Left lobe of liver (tissue), 2 donors: ENCODE data around the gene EDRF1. TPM values are rescaled to one million over a fixed set of nuclear protein-coding genes. Genes with fewer than 3 reads are reported as not detected.
"Not testable (repeated sequence)": the region's sequence is repeated elsewhere in the genome, so short reads cannot be mapped to it uniquely, and the experiment has no call there.

Source experiments
- ATAC-seq: fragments of 200-7000 bp; cut with Tn5 transposase; one replicate; pipeline ENCODE4 v1.9.1; 2020; ENCODE audit warnings: mild to moderate bottlenecking, moderate library complexity
- DNase-seq: peaks from one replicate; pipeline ENCODE4 v3.0.0-alpha.2; 2020; ENCODE audit warnings: low spot score
- total RNA-seq: library from RNA; stranded (reverse); gene quantifications from one replicate; pipeline ENCODE4 v1.2.1, GENCODE V29; 2021
- donor health status: DM: no; HTN: no; CAD: no; lungs with moderate emphysema.
- donor health status: DM: no; HTN: yes; CAD: no.

The EDRF1 gene
- total RNA-seq, 1 donor from 2014 or later, result 5.7 TPM

GRCh38 chr10:125708971-125709503 lies 10.5 kb upstream of the EDRF1 start:
- no peak for DNase-seq
- no peak for ATAC-seq

DNA sequence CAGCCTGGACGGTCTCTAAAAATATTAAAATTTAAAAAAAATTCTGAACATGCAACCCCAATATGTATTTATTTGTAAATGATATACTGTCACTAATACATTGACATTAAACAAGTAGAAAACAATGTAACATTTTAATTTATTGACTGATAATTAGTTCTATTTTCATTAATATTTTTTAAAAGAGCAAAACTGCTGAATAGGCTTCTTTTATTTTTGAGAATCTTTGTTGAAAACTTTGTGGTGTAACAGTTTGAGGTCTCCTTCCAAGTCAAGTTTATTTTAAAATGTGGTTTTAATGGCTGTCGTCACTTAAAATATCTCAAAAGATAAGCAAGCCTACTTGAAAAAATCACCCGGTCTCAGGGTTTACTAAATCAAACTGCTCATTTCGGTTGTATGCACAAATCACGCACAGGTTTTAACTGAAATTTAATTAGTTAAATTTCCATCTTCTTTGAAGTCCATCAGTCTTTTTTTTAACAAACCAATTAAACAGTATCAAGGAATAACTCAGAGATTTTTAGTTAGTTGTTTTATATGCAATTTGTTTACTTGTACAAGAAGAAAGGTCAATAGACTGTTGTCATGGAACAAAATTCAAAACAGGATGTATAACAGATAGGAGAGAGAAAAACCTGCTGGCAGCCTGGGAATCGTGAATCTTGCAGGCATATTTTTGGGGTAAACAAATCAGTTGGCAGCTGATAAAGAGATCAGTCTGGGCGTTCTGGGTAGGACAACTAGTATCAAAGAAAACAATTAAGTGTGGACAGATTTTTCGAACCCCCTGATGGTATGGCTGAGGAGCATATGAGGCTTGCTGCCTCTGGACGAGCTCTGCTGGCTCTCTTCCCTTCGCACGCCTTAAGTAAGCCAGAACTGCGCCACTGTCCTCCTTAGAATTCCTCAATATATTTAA lies 9.7 kb upstream of the EDRF1 start:
- peak; percentile 23 for ATAC-seq
- DNase-seq, result no peak

- DNase-seq (no peak), ATAC-seq (no peak)
These were observed 8.3 kb upstream of the EDRF1 start for GRCh38 chr10:125711110-125711750.

DNA sequence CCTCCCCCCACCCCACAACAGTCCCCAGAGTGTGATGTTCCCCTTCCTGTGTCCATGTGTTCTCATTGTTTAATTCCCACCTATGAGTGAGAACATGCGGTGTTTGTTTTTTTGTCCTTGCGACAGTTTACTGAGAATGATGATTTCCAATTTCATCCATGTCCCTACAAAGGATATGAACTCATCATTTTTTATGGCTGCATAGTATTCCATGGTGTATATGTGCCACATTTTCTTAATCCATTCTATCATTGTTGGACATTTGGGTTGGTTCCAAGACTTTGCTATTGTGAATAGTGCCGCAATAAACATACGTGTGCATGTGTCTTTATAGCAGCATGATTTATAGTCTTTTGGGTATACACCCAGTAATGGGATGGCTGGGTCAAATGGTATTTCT lies 4.8 kb upstream of the EDRF1 start:
- not testable (repeated sequence) for ATAC-seq, DNase-seq

GRCh38 chr10:125720002-125720382 lies 483 bp downstream of the EDRF1 start:
- no peak for ATAC-seq
- DNase-seq, result no peak

- ATAC-seq (no peak), DNase-seq (no peak)
These were observed 1.5 kb downstream of the EDRF1 start for GRCh38 chr10:125721035-125721434.

DNA sequence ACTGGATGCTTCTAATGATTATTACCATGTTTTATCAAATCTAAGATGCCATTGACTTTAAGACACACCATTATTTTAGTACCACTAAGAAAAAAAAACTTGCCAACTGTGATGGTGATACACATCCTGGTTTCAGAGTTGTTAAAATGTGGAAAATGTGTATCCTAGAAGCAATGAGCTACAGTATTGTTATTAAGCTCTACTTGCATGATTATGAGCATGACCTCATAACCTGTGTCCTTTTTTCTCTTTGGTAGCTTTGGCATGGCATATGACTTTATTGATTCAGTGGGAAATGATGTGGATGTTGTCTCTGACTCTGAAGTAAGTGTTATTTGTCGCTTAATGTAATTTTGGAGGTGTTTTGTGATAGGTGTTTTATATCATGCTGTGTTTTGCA lies 3.3 kb downstream of the EDRF1 start:
- ATAC-seq, result no peak

GRCh38 chr10:125726914-125727313 lies 7.4 kb downstream of the EDRF1 start:
- DNase-seq, result no peak
- ATAC-seq, result no peak

More for the DNA sequence above, 3.3 kb downstream of the EDRF1 start:
- no peak for DNase-seq

- ATAC-seq, result no peak
- no peak for DNase-seq
These were observed 7.9 kb downstream of the EDRF1 start for GRCh38 chr10:125727436-125727835.

GRCh38 chr10:125734148-125734547 lies 14.6 kb downstream of the EDRF1 start:
- ATAC-seq, result no peak
- no peak for DNase-seq

GRCh38 chr10:125734823-125735222 lies 15.3 kb downstream of the EDRF1 start:
- no peak for DNase-seq
- ATAC-seq, result no peak

- no peak for ATAC-seq
- DNase-seq, result no peak
These were observed 18.7 kb downstream of the EDRF1 start for GRCh38 chr10:125738206-125738605.

- DNase-seq (no peak), ATAC-seq (no peak)
These were observed 20.6 kb downstream of the EDRF1 start for GRCh38 chr10:125739994-125740679.

- ATAC-seq, result no peak
These were observed 23.0 kb downstream of the EDRF1 start for GRCh38 chr10:125742465-125742864.

GRCh38 chr10:125744909-125745308 lies 25.4 kb downstream of the EDRF1 start:
- ATAC-seq (no peak), DNase-seq (no peak)

More at GRCh38 chr10:125742465-125742864, 23.0 kb downstream of the EDRF1 start:
- no peak for DNase-seq

DNA sequence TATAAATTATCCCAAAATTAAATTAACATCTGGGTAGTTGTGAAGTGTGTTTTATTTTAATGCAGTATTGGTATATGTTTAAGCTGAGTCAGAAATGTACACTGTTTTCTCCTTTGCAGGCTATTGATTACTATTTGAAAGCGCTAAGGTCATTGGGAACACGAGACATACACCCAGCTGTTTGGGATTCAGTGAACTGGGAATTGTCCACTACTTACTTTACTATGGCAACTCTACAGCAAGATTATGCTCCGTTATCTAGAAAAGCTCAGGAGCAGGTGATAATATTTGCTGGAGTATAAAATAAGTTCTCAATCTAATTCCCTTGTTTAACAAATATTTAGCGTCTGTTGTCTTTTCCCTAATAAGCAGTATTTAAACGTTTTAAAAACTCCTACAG lies 27.9 kb downstream of the EDRF1 start:
- DNase-seq, result no peak

DNA sequence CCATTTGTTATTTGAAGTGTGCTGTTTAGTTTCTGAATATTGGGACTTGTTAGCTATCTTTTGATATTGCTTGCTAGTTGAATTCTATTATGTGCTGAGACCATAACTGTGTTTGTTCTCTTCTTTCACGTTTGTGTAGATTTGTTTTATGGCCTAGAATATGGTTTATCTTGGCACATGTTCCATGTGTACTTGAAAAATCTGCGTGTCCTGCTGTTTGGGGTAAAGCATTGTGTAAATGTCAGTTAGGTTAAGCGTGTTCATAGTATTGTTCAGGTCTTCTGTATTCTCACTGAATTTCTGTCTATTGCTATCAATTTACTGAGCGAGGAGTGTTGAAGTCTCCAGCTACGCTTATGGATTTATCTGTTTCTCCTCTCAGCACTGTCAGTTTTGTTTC lies 36.7 kb downstream of the EDRF1 start:
- no peak for DNase-seq
- ATAC-seq, result no peak

More for the DNA sequence above, 27.9 kb downstream of the EDRF1 start:
- ATAC-seq, result no peak

GRCh38 chr10:125756853-125757487 lies 37.5 kb downstream of the EDRF1 start:
- DNase-seq (no peak), ATAC-seq (no peak)

DNA sequence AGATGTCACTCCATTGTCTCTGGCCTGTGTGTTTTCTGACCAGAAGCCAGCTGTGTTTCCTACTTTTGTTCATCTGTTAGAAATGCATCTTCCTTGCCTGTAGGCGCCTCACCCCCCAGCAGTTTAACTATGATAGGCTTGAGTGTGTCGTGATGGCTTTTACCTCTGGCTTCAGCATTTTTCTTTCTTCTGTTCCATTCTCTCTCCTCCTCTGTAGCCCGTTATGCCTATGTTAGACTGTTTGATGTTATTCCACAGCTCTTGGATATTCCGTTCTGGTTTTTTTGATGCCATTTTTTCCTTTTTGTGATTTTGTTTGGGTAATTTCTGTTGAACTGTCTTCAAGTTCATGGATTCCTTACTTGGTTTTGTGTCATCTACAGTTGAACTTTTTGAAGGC lies 38.2 kb downstream of the EDRF1 start:
- DNase-seq, result no peak
- ATAC-seq, result no peak

- DNase-seq (no peak), ATAC-seq (no peak)
These were observed 42.5 kb downstream of the EDRF1 start for GRCh38 chr10:125761961-125762360.
